HepG2 (cell line): Measurements from ENCODE around the gene HIPK4. TPM values are rescaled to one million over a fixed set of nuclear protein-coding genes. Genes with fewer than 3 reads are reported as not detected.
"Not testable (repeated sequence)": the region's sequence is repeated elsewhere in the genome, so short reads cannot be mapped to it uniquely, and the experiment has no call there.

Experiments
- ATAC-seq: fragments of 200-7000 bp; cut with Tn5 transposase; 3 replicates; pipeline ENCODE4 v1.9.1; 2020; ENCODE audit warnings: mild to moderate bottlenecking, moderate library complexity
- BruUV-seq: library from RNA; stranded (reverse); fragments of 400-500 nt; replicated peaks from 2 replicates; lab custom pipeline; 2021; lab: Mats Ljungman, UMichigan
- CTCF ChIA-PET: fragments of 300-600 bp; formaldehyde crosslinking; extraction: SDS; loops from one replicate; lab custom pipeline; 2021; ENCODE audit warnings: low total read pairs, inconsistent platforms, low intra/inter-chr PET ratio; lab: Yijun Ruan, JAX
- POLR2A ChIA-PET: fragments of 350-600 bp; sonication (Branson Sonifier 250); formaldehyde crosslinking; loops from one replicate; lab custom pipeline; 2020; ENCODE audit warnings: antibody characterized with exemption, inconsistent platforms; lab: Yijun Ruan, JAX
- DNase-seq: peaks from one replicate; pipeline ENCODE4 v3.0.0-alpha.2; 2015; ENCODE audit warnings: low spot score
- FAIRE-seq: peaks from 3 replicates; lab custom pipeline; 2011; peaks lifted over from hg19 to GRCh38; lab: Jason Lieb, UNC
- H2AFZ ChIP-seq: one replicate; pipeline ENCODE4 v1.6.1; 2011; ENCODE audit warnings: low read length, inconsistent platforms
- H3K27ac ChIP-seq: fragments of 300-600 bp; 3 replicates; pipeline ENCODE4 v1.8.0; 2011; ENCODE audit warnings: mixed run types, mild to moderate bottlenecking, mixed read lengths, low read length, inconsistent platforms; ENCODE audit not compliant: insufficient read depth; ENCODE audit errors: extremely low read length
- H3K27me3 ChIP-seq, 2 experiments: fragments of 200-600 bp in 1 of 2; 2 replicates in 1 of 2; 3 replicates in 1 of 2; pipeline versions ENCODE4 v1.6.0 to v1.8.0; 2011; ENCODE audit warnings: low read length in 2 of 2, mild to moderate bottlenecking in 2 of 2, moderate library complexity in 2 of 2, inconsistent platforms in 1 of 2; ENCODE audit not compliant: insufficient read depth in 2 of 2, control insufficient read depth in 1 of 2
- H3K36me3 ChIP-seq, 2 experiments: fragments of 200-600 bp in 1 of 2; replicated peaks in 1 of 2; 2 replicates in 1 of 2; 3 replicates in 1 of 2; pipeline versions ENCODE4 v1.5.1 to v1.8.0; 2011; ENCODE audit warnings: low read length in 2 of 2, inconsistent platforms in 1 of 2; ENCODE audit not compliant: insufficient read depth in 2 of 2, control insufficient read depth in 1 of 2
- H3K4me1 ChIP-seq: 2 replicates; pipeline ENCODE4 v1.5.1; 2012; ENCODE audit warnings: low read length, inconsistent platforms; ENCODE audit not compliant: insufficient read depth
- H3K4me2 ChIP-seq: 2 replicates; pipeline ENCODE4 v1.6.0; 2011; ENCODE audit warnings: low read depth, low read length, inconsistent platforms
- H3K4me3 ChIP-seq, 3 experiments: fragments of 200-600 bp in 1 of 3; sonication (generic), shearing (Covaris generic) in 1 of 3; replicated peaks in 1 of 3; 2 replicates each; pipeline ENCODE4 v1.5.1; 2011 to 2016; ENCODE audit warnings: low read length in 3 of 3, inconsistent platforms in 2 of 3, low read depth in 2 of 3, mild to moderate bottlenecking in 2 of 3, control low read depth in 1 of 3, mixed read lengths in 1 of 3; ENCODE audit not compliant: insufficient read depth in 1 of 3
- H3K79me2 ChIP-seq: one replicate; pipeline ENCODE4 v1.6.1; 2011; ENCODE audit warnings: low read length, inconsistent platforms; ENCODE audit not compliant: insufficient read depth
- H3K9ac ChIP-seq: 2 replicates; pipeline ENCODE4 v1.6.0; 2011; ENCODE audit warnings: mild to moderate bottlenecking, low read depth, low read length, inconsistent platforms; ENCODE audit not compliant: insufficient read depth
- H3K9me3 ChIP-seq: 2 replicates; pipeline ENCODE4 v1.5.1; 2012; ENCODE audit warnings: mild to moderate bottlenecking, low read length
- H4K20me1 ChIP-seq: 2 replicates; pipeline ENCODE4 v1.6.0; 2011; ENCODE audit warnings: inconsistent platforms, mild to moderate bottlenecking, low read length, moderate library complexity; ENCODE audit not compliant: insufficient read depth
- ARID2 ChIP-seq: sonication (generic); formaldehyde crosslinking; IDR thresholded peaks from 2 replicates; pipeline ENCODE4 v1.8.1; 2022; ENCODE audit warnings: mild to moderate bottlenecking, missing genetic modification reagents, borderline replicate concordance
- HMG20B ChIP-seq: conservative IDR thresholded peaks from 2 replicates; pipeline ENCODE4 v1.6.1; 2016; ENCODE audit warnings: missing genetic modification reagents, missing compliant biosample characterization
- KDM3A ChIP-seq: IDR thresholded peaks from 2 replicates; pipeline ENCODE4 v1.6.1; 2018; ENCODE audit warnings: low read depth, missing compliant biosample characterization
- PHF5A ChIP-seq: IDR thresholded peaks from one replicate; pipeline ENCODE4 v1.6.1; 2018; ENCODE audit warnings: low read depth, missing genetic modification reagents; ENCODE audit not compliant: unreplicated experiment
- RFX5 ChIP-seq: IDR thresholded peaks from 2 replicates; pipeline ENCODE4 v1.6.1; 2011; ENCODE audit warnings: low read depth, low read length, improper control_type of control experiment
- SNAPC2 ChIP-seq: sonication (generic); formaldehyde crosslinking; IDR thresholded peaks from 2 replicates; pipeline ENCODE4 v1.8.1; 2022; ENCODE audit warnings: mild to moderate bottlenecking, missing genetic modification reagents
- ZFP1 ChIP-seq: IDR thresholded peaks from 2 replicates; pipeline ENCODE4 v1.6.1; 2016
- ZNF121 ChIP-seq: sonication (generic); formaldehyde crosslinking; IDR thresholded peaks from 2 replicates; pipeline ENCODE4 v1.5.0; 2020; ENCODE audit warnings: mild to moderate bottlenecking, missing genetic modification reagents
- ZNF501 ChIP-seq: sonication (generic); formaldehyde crosslinking; IDR thresholded peaks from 2 replicates; pipeline ENCODE4 v1.5.1; 2020; ENCODE audit warnings: mild to moderate bottlenecking, moderate library complexity, missing genetic modification reagents
- ZNF629 ChIP-seq: sonication (generic); formaldehyde crosslinking; conservative IDR thresholded peaks from 2 replicates; pipeline ENCODE4 v1.5.0; 2020; ENCODE audit warnings: missing genetic modification reagents
- ZNF768 ChIP-seq: sonication (generic); formaldehyde crosslinking; IDR thresholded peaks from 2 replicates; pipeline ENCODE4 v1.4.0; 2020; ENCODE audit warnings: missing genetic modification reagents
- ZNF790 ChIP-seq: sonication (generic); formaldehyde crosslinking; IDR thresholded peaks from 2 replicates; pipeline ENCODE4 v1.8.0; 2022; ENCODE audit warnings: missing genetic modification reagents, mild to moderate bottlenecking, borderline replicate concordance
- WGBS: methylation state at CpG from one replicate; pipeline ENCODE4 v1.1.6; 2017; ENCODE audit warnings: low lambda C conversion rate; 5-methylcytosine and 5-hydroxymethylcytosine counted together
- in situ Hi-C: cut with HindIII; loops from 2 replicates; pipeline ENCODE4 v1.10.0; 2017; ENCODE audit warnings: low pct_unique_long_range_greater_than_20kb; ENCODE audit not compliant: extremely low pct_ligation_motif_present
- intact Hi-C: fragments of 100-400 bp; cut with micrococcal nuclease; formaldehyde crosslinking; loops from one replicate; pipeline ENCODE4 v1.10.0; 2022; ENCODE audit not compliant: unreplicated experiment
- polyA plus RNA-seq, 8 experiments: library from polyadenylated mRNA; depleted of rRNA in 3 of 8; stranded (reverse) in 7 of 8; unstranded in 1 of 8; fragments of >200 nt; fragmentation: Illumina TruSeq in 4 of 8; extraction: Trizol in 4 of 8; gene quantifications; 2 replicates each; pipeline versions ENCODE4 v1.2.1 to v1.2.3, GENCODE V29; 2011 to 2016; ENCODE audit warnings: low read depth in 4 of 8, missing spikeins in 1 of 8, mixed read lengths in 1 of 8; ENCODE audit not compliant: insufficient read depth in 1 of 8
- total RNA-seq, 5 experiments: library from RNA; depleted of rRNA; stranded (reverse); fragments of >200 nt; fragmentation: Illumina TruSeq; extraction: Trizol; gene quantifications; 2 replicates each; pipeline ENCODE4 v1.2.3, GENCODE V29; 2016; ENCODE audit warnings: low read depth in 1 of 5
- TF ChIP-seq, protein P1 (sequence below): sonication (generic); formaldehyde crosslinking; IDR thresholded peaks from 2 replicates; pipeline ENCODE4 v1.5.0; 2020; ENCODE audit warnings: mild to moderate bottlenecking, missing genetic modification reagents
- TF ChIP-seq, protein P2 (sequence below): sonication (generic); formaldehyde crosslinking; IDR thresholded peaks from 2 replicates; pipeline ENCODE4 v1.5.1; 2020; ENCODE audit warnings: missing genetic modification reagents, mild to moderate bottlenecking, borderline replicate concordance

HIPK4 gene
- total and polyA plus RNA-seq, 2 of the 13 experiments (the other 11 are each of a cell fraction or from before 2014, with no cell fraction given), result 0.03 TPM; not detected in 1

GRCh38 chr19:40408598-40408925 is 18.6 kb upstream of the HIPK4 start:
- H3K36me3 ChIP-seq, DNase-seq, in situ Hi-C loops, H2AFZ ChIP-seq, CTCF ChIA-PET, H3K9ac ChIP-seq, BruUV-seq, H4K20me1 ChIP-seq, H3K79me2 ChIP-seq, H3K4me3 ChIP-seq, intact Hi-C loops, H3K4me2 ChIP-seq, FAIRE-seq, H3K27ac ChIP-seq, H3K9me3 ChIP-seq, ATAC-seq: not testable (repeated sequence)
- H3K4me1 ChIP-seq, result peaks cover 37% of the 10 kb centered on the region
- WGBS, result 37% methylated on average over 5 of the region's 8 CpGs
- peaks cover 2 to 23% of the 10 kb centered on the region in 2 experiments; a peak in 3 of 5 replicates for H3K27me3 ChIP-seq
- POLR2A ChIA-PET, result interaction anchor here (1.4 to 1.7 kb wide), 2 partner anchors 12 to 17 kb away, joined by 3 read pairs; partner anchors contain the start of gene SERTAD1
- peak; percentile 79 for TF ChIP-seq ZNF121
- peak; percentile 27; the same call in 1 of the 2 replicates for TF ChIP-seq ZNF768 (CRISPR knock-in tag)

GRCh38 chr19:40407714-40408597 is 18.0 kb upstream of the HIPK4 start:
- peak overlapping the region; percentile 39; the same call in 1 of the 2 replicates for H3K4me2 ChIP-seq
- 30% methylated on average over 16 of the region's 22 CpGs for WGBS
- intact Hi-C loops, result no loop called here
- H3K36me3 ChIP-seq, result no peaks in the 10 kb centered on the region
- CTCF ChIA-PET, result no interaction called here
- no peak overlapping the region for H3K9ac ChIP-seq
- no peak for DNase-seq
- H3K4me3 ChIP-seq, result peak overlapping the region in 1 of 3 experiments; percentile 33; a peak in 1 of 6 replicates
- no peaks in the 10 kb centered on the region for H3K9me3 ChIP-seq
- no peak for ATAC-seq
- in situ Hi-C loops, result no loop called here
- H3K27me3 ChIP-seq, result peaks cover 2 to 22% of the 10 kb centered on the region in 2 experiments; a peak in 3 of 5 replicates
- POLR2A ChIA-PET, result interaction anchor here (1.4 to 1.7 kb wide), 2 partner anchors 13 to 18 kb away, joined by 3 read pairs; partner anchors contain the start of gene SERTAD1
- no peaks in the 10 kb centered on the region for H4K20me1 ChIP-seq
- no peak for FAIRE-seq
- BruUV-seq, result no TSS peak
- peaks cover 41% of the 10 kb centered on the region for H3K4me1 ChIP-seq
- no peak overlapping the region for H3K27ac ChIP-seq
- no peak overlapping the region for H2AFZ ChIP-seq
- no peaks in the 10 kb centered on the region for H3K79me2 ChIP-seq
- TF ChIP-seq ARID2 (CRISPR knock-in tag) (no peak), ZFP1 (CRISPR knock-in tag) (no peak), ZNF501 (CRISPR knock-in tag) (no peak), ZNF629 (CRISPR knock-in tag) (peak; percentile 47; the same call in 1 of the 2 replicates), PHF5A (no peak), SNAPC2 (CRISPR knock-in tag) (no peak), HMG20B (CRISPR knock-in tag) (no peak), ZNF121 (no peak), KDM3A (CRISPR knock-in tag) (no peak), RFX5 (no peak), ZNF790 (no peak)
- TF ChIP-seq, protein P1, sequence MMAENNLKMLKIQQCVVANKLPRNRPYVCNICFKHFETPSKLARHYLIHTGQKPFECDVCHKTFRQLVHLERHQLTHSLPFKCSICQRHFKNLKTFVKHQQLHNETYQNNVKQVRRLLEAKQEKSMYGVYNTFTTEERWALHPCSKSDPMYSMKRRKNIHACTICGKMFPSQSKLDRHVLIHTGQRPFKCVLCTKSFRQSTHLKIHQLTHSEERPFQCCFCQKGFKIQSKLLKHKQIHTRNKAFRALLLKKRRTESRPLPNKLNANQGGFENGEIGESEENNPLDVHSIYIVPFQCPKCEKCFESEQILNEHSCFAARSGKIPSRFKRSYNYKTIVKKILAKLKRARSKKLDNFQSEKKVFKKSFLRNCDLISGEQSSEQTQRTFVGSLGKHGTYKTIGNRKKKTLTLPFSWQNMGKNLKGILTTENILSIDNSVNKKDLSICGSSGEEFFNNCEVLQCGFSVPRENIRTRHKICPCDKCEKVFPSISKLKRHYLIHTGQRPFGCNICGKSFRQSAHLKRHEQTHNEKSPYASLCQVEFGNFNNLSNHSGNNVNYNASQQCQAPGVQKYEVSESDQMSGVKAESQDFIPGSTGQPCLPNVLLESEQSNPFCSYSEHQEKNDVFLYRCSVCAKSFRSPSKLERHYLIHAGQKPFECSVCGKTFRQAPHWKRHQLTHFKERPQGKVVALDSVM (CRISPR knock-in tag), result peak; percentile 74
- TF ChIP-seq, protein P2, sequence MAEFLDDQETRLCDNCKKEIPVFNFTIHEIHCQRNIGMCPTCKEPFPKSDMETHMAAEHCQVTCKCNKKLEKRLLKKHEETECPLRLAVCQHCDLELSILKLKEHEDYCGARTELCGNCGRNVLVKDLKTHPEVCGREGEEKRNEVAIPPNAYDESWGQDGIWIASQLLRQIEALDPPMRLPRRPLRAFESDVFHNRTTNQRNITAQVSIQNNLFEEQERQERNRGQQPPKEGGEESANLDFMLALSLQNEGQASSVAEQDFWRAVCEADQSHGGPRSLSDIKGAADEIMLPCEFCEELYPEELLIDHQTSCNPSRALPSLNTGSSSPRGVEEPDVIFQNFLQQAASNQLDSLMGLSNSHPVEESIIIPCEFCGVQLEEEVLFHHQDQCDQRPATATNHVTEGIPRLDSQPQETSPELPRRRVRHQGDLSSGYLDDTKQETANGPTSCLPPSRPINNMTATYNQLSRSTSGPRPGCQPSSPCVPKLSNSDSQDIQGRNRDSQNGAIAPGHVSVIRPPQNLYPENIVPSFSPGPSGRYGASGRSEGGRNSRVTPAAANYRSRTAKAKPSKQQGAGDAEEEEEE (CRISPR knock-in tag), result no peak
